ENCODE data around the gene KCNJ2. TPM values are rescaled to one million over a fixed set of nuclear protein-coding genes. Genes with fewer than 3 reads are reported as not detected.

KCNJ2 gene
- total RNA-seq, 1 experiment from 2014 or later = not detected

DNA sequence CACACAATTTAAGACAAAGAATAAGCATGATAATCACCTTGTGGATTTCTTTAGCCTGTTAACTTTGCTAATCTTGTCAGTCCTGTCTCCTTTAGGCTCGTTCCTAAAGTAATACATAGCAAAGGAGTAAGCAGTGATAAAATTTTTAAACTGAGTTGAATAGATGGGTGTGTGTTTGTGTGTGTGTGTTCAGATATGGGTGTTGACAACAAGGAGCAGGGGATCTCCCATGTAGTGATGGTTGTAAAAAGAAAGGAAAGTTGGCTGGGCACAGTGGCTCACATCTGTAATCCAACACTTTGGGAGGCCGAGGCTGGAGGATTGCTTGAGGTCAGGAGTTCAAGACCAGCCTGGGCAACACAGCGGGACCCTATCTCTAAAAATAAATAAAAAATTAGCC is 44.6 kb upstream of the KCNJ2 start:
- Histone ChIP-seq H3K9me2 (ENCODE audit: insufficient read depth) (no peaks in the 10 kb centered on the region), H3K36me3 (ENCODE audit: control insufficient read depth in 1 of 2, insufficient read depth in 2 of 2, low read length in 2 of 2) (no peaks in the 10 kb centered on the region), H2AFZ (ENCODE audit: low read depth, low read length, poor library complexity, severe bottlenecking) (no peak overlapping the region), H3K27me3 (ENCODE audit: insufficient read depth, low read length) (no peaks in the 10 kb centered on the region), H4K20me1 (ENCODE audit: insufficient read depth) (no peaks in the 10 kb centered on the region), H3K4me1 (ENCODE audit: control insufficient read depth in 1 of 2, insufficient read depth in 2 of 2, low read length in 2 of 2) (no peaks in the 10 kb centered on the region), H3K9me3 (ENCODE audit: control insufficient read depth in 1 of 2, insufficient read depth in 1 of 2, low read depth in 1 of 2, low read length in 2 of 2) (peaks cover 7 to 11% of the 10 kb centered on the region in 2 experiments; a peak in 2 of 4 replicates), H3K4me3 (replicated peaks in 1 of 2; ENCODE audit: low read depth in 1 of 2, low read length in 2 of 2) (no peak overlapping the region), H3K4me2 (ENCODE audit: low read length) (no peak overlapping the region), H3K9ac (ENCODE audit: low read length) (no peak overlapping the region), H3K79me2 (ENCODE audit: insufficient read depth, low read length) (no peaks in the 10 kb centered on the region), H3K27ac (ENCODE audit: low read depth, low read length) (no peak overlapping the region)
- TF ChIP-seq ZFX (IDR thresholded peaks at IDR 0.05) (no peak), TCF7L2 (IDR thresholded peaks at IDR 0.05; ENCODE audit: borderline replicate concordance, extremely low read depth, insufficient read depth, insufficient read length) (no peak), SRF (IDR thresholded peaks at IDR 0.05; ENCODE audit: low read depth) (no peak), SIN3A (IDR thresholded peaks at IDR 0.05; ENCODE audit: low read depth) (no peak), ZNF274 (IDR thresholded peaks at IDR 0.05; ENCODE audit: low read depth, low read length) (no peak), POLR2AphosphoS5 (IDR thresholded peaks at IDR 0.05; ENCODE audit: low read depth, low read length) (no peak), POLR2A (IDR thresholded peaks at IDR 0.05; ENCODE audit: borderline replicate concordance, extremely low read depth, insufficient read depth, insufficient read length) (no peak)
- TF ChIP-seq, protein P1, sequence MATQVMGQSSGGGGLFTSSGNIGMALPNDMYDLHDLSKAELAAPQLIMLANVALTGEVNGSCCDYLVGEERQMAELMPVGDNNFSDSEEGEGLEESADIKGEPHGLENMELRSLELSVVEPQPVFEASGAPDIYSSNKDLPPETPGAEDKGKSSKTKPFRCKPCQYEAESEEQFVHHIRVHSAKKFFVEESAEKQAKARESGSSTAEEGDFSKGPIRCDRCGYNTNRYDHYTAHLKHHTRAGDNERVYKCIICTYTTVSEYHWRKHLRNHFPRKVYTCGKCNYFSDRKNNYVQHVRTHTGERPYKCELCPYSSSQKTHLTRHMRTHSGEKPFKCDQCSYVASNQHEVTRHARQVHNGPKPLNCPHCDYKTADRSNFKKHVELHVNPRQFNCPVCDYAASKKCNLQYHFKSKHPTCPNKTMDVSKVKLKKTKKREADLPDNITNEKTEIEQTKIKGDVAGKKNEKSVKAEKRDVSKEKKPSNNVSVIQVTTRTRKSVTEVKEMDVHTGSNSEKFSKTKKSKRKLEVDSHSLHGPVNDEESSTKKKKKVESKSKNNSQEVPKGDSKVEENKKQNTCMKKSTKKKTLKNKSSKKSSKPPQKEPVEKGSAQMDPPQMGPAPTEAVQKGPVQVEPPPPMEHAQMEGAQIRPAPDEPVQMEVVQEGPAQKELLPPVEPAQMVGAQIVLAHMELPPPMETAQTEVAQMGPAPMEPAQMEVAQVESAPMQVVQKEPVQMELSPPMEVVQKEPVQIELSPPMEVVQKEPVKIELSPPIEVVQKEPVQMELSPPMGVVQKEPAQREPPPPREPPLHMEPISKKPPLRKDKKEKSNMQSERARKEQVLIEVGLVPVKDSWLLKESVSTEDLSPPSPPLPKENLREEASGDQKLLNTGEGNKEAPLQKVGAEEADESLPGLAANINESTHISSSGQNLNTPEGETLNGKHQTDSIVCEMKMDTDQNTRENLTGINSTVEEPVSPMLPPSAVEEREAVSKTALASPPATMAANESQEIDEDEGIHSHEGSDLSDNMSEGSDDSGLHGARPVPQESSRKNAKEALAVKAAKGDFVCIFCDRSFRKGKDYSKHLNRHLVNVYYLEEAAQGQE (IDR thresholded peaks at IDR 0.05; ENCODE audit: low read depth) = no peak
- CTCF ChIA-PET = no interaction called here
- RAD21 ChIA-PET (ENCODE audit: low non-redundant PET in 1 of 2, low total read pairs in 2 of 2, uncharacterized antibody in 2 of 2, unreplicated experiment in 2 of 2) = no interaction called here
- no TSS peak for BruUV-seq (replicated peaks)
- ATAC-seq (no peak), DNase-seq (ENCODE audit: low read depth, low spot score) (no peak)
- POLR2A ChIA-PET = no interaction called here
- intact Hi-C loops (cut with micrococcal nuclease) = no loop called here

Data from HCT116 (cell line).